Psoas muscle (tissue), 8 donors: Measurements from ENCODE around the gene ATP6V1G1. TPM values are rescaled to one million over a fixed set of nuclear protein-coding genes. Genes with fewer than 3 reads are reported as not detected.
A peak's percentile ranks its signal among the peaks of the same experiment; 100 is the strongest.

Source experiments
- ATAC-seq, 4 donors: fragments of 200-7000 bp; cut with Tn5 transposase; one replicate each; pipeline ENCODE4 v1.9.1; 2020; ENCODE audit warnings: moderate library complexity in 3 of 4, mild to moderate bottlenecking in 2 of 4
- DNase-seq, 2 donors: peaks; one replicate each; pipeline ENCODE4 v3.0.0-alpha.2; 2020
- H3K27ac ChIP-seq: fragments of 200-600 bp; one replicate; pipeline ENCODE4 v1.8.0; 2022
- H3K27me3 ChIP-seq, 3 donors: fragments of 200-600 bp in 1 of 3; one replicate each; pipeline versions ENCODE4 v1.6.1 to v1.8.0; 2013 to 2022; ENCODE audit warnings: low read length in 2 of 3, mild to moderate bottlenecking in 2 of 3, moderate library complexity in 1 of 3; ENCODE audit not compliant: insufficient read depth in 3 of 3
- H3K36me3 ChIP-seq, 2 donors: fragments of 200-600 bp in 1 of 2; one replicate each; pipeline versions ENCODE4 v1.6.1 to v1.8.0; 2013 to 2022; ENCODE audit warnings: low read depth in 1 of 2, mild to moderate bottlenecking in 1 of 2, moderate library complexity in 1 of 2; ENCODE audit not compliant: insufficient read depth in 1 of 2
- H3K4me1 ChIP-seq: fragments of 200-600 bp; one replicate; pipeline ENCODE4 v1.8.0; 2022
- H3K4me3 ChIP-seq: fragments of 200-600 bp; one replicate; pipeline ENCODE4 v1.8.0; 2022; ENCODE audit warnings: mild to moderate bottlenecking
- H3K9me3 ChIP-seq: fragments of 200-600 bp; one replicate; pipeline ENCODE4 v1.8.0; 2022
- CTCF ChIP-seq: fragments of 200-600 bp; IDR thresholded peaks from one replicate; pipeline ENCODE4 v1.8.0; 2022; ENCODE audit warnings: antibody characterized with exemption
- WGBS, 3 donors: extraction: QIAGEN DNeasy Blood & Tissue Kit; methylation state at CpG; one replicate each; pipeline versions ENCODE4 v1.1.6 to v1.1.7; 2013; 5-methylcytosine and 5-hydroxymethylcytosine counted together
- intact Hi-C, 2 donors: fragments of 100-400 bp; cut with DNase I; formaldehyde crosslinking; loops; one replicate each; pipeline versions ENCODE4 v1.11.0 to v1.14.2; 2022
- polyA plus RNA-seq, 3 donors: library from polyadenylated mRNA; stranded (reverse); fragments of 200-250 nt; gene quantifications; one replicate each; pipeline ENCODE4 v1.2.3, GENCODE V29; 2013
- total RNA-seq, 4 donors: library from RNA; stranded (reverse); fragmentation: NEBNext Ultra II Directional in 2 of 4; extraction: Animal tissue kit (Norgen Biotek cat#: 25700) in 2 of 4; gene quantifications; one replicate each; pipeline versions ENCODE4 v1.2.1 to v1.2.4, GENCODE V29; 2021 to 2023
- donor health status: healthy with polysubstance abuse.
- donor health status: DM: no; HTN: no; CAD: no; lungs with moderate emphysema.
- donor health status: Bipolar disorder and iron deficiency.
- donor health status: healthy.
- donor health status: DM: yes; HTN: yes; CAD: no.
- donor health status: DM: no; HTN: no; CAD: no.
- donor health status: DM: no; HTN: no; CAD: no.
- donor health status: DM: yes; HTN: yes; CAD: no.

Gene ATP6V1G1
- total and polyA plus RNA-seq, 7 donors: 60.9 to 132 (median 98.8) TPM

- intact Hi-C loops: no loop called here
- WGBS, 3 donors: 86 to 91% (median 91%) methylated on average over 5 of the region's 5 CpGs
- Histone ChIP-seq H3K9me3 (no peaks in the 10 kb centered on the region), H3K36me3 (peaks cover 0 to 29% of the 10 kb centered on the region in 2 donors), H3K4me1 (no peaks in the 10 kb centered on the region), H3K4me3 (no peak overlapping the region), H3K27me3 (no peaks in the 10 kb centered on the region), H3K27ac (no peak overlapping the region)
- no peak for ATAC-seq
- DNase-seq: no peak
- no peak for TF ChIP-seq CTCF
Measured at GRCh38 chr9:114602620-114603019, 15.1 kb downstream of the ATP6V1G1 start.

- Histone ChIP-seq H3K4me1 (no peaks in the 10 kb centered on the region), H3K27me3 (no peaks in the 10 kb centered on the region), H3K4me3 (no peak overlapping the region), H3K9me3 (no peaks in the 10 kb centered on the region), H3K36me3 (peaks cover 0 to 22% of the 10 kb centered on the region in 2 donors), H3K27ac (no peak overlapping the region)
- WGBS, 3 donors: 80 to 85% (median 83%) methylated on average over 4 of the region's 4 CpGs
- ATAC-seq (no peak), DNase-seq (no peak)
- intact Hi-C loops: no loop called here
- no peak for TF ChIP-seq CTCF
Measured at GRCh38 chr9:114603248-114603647, 15.7 kb downstream of the ATP6V1G1 start.

GRCh38 chr9:114604989-114605388, 17.4 kb downstream of the ATP6V1G1 start:
- Histone ChIP-seq H3K4me3 (no peak overlapping the region), H3K27me3 (no peaks in the 10 kb centered on the region), H3K9me3 (no peaks in the 10 kb centered on the region), H3K36me3 (peaks cover 0 to 5% of the 10 kb centered on the region in 2 donors), H3K27ac (no peak overlapping the region), H3K4me1 (no peaks in the 10 kb centered on the region)
- no peak for TF ChIP-seq CTCF
- intact Hi-C loops: no loop called here
- DNase-seq (no peak), ATAC-seq (no peak)
- 93 to 95% (median 93%) methylated on average over 3 of the region's 3 CpGs for WGBS, 3 donors

GRCh38 chr9:114606068-114606467, 18.5 kb downstream of the ATP6V1G1 start:
- DNase-seq (no peak), ATAC-seq (no peak)
- Histone ChIP-seq H3K36me3 (no peaks in the 10 kb centered on the region), H3K9me3 (no peaks in the 10 kb centered on the region), H3K4me3 (no peak overlapping the region), H3K27me3 (no peaks in the 10 kb centered on the region), H3K4me1 (no peaks in the 10 kb centered on the region), H3K27ac (no peak overlapping the region)
- intact Hi-C loops: no loop called here
- no peak for TF ChIP-seq CTCF
- 58 to 63% (median 59%) methylated on average over 7 of the region's 7 CpGs for WGBS, 3 donors

- no peak overlapping the region for H3K27ac ChIP-seq
- no peak overlapping the region for H3K4me3 ChIP-seq
- DNase-seq: peak in 1 of 2 donors; percentile 26
- intact Hi-C loops: no loop called here
- no peaks in the 10 kb centered on the region for H3K9me3 ChIP-seq
- H3K36me3 ChIP-seq: no peaks in the 10 kb centered on the region
- H3K27me3 ChIP-seq: no peaks in the 10 kb centered on the region
- ATAC-seq: no peak
- H3K4me1 ChIP-seq: no peaks in the 10 kb centered on the region
- no peak for TF ChIP-seq CTCF
Measured at GRCh38 chr9:114606597-114607207, 19.1 kb downstream of the ATP6V1G1 start.
